HG02610 (cell line): ENCODE measurements around the gene SLC2A6.

Experiments
- ATAC-seq: cut with Tn5 transposase; IDR thresholded peaks from one replicate; pipeline ENCODE4 v1.9.1; 2021; ENCODE audit warnings: mild to moderate bottlenecking, moderate library complexity; ENCODE audit not compliant: unreplicated experiment

Gene SLC2A6, protein sequence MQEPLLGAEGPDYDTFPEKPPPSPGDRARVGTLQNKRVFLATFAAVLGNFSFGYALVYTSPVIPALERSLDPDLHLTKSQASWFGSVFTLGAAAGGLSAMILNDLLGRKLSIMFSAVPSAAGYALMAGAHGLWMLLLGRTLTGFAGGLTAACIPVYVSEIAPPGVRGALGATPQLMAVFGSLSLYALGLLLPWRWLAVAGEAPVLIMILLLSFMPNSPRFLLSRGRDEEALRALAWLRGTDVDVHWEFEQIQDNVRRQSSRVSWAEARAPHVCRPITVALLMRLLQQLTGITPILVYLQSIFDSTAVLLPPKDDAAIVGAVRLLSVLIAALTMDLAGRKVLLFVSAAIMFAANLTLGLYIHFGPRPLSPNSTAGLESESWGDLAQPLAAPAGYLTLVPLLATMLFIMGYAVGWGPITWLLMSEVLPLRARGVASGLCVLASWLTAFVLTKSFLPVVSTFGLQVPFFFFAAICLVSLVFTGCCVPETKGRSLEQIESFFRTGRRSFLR

GRCh38 chr9:133478851-133479711 is at the start of gene SLC2A6:
Gene SLC2A6, minus strand, starts transcription at chr9:133479099. Its CDS starts 40 bp downstream, at chr9:133479059.
- peak; percentile 89 for ATAC-seq

- no peak for ATAC-seq
These were observed 49.3 kb upstream of the SLC2A6 start for GRCh38 chr9:133528001-133528875.

GRCh38 chr9:133527444-133527920 is 48.6 kb upstream of the SLC2A6 start:
- ATAC-seq = no peak

- no peak for ATAC-seq
These were observed 47.9 kb upstream of the SLC2A6 start for GRCh38 chr9:133526721-133527321.

DNA sequence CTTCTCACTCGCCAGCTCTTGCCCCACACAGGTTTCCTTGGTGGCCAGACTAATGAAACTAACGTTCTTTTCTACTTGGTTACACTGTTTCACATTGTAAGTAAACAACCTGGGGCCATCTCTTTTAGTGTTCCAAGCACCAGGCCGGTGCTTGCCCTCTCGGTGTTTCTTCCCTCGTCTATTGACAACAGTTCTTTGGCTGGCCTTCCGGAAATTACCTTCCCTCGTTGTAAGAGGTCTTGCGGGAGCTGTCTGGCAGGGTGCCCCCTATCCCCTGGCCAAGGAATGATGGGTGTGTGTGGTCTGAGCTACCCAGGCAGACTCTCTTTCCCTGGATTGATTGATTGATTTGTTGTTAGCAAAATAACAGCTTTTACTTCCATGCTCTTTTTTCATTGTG is 46.8 kb upstream of the SLC2A6 start:
- ATAC-seq = no peak

- ATAC-seq = no peak
These were observed 45.9 kb upstream of the SLC2A6 start, which contains the start of gene MYMK for GRCh38 chr9:133524679-133525228. Gene MYMK, minus strand, starts transcription at chr9:133524959. Its CDS starts 115 bp downstream, at chr9:133524844.

DNA sequence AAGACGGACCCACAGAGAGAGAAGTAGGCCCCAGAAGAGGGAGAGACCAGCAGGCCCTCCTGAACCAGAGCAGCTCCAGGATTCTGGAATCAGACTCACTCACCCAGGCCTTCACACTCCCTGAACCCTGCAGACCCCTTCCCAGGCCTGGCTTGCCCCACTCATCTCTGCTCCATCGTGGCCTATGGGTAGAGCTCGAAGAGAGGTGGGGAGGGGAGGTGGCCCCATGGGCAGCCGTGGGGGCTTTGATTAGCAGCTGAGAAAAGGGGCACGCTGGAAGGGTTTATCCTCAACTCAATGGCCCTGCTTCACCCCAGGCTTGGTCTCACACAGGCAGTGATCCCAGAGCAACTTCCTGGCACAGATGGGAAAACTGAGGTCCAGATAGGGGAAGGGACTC is 45.2 kb upstream of the SLC2A6 start:
- no peak for ATAC-seq

- ATAC-seq = no peak
These were observed 44.2 kb upstream of the SLC2A6 start for GRCh38 chr9:133523106-133523505.

- ATAC-seq = no peak
These were observed 43.4 kb upstream of the SLC2A6 start for GRCh38 chr9:133522073-133522910.

- no peak for ATAC-seq
These were observed 42.5 kb upstream of the SLC2A6 start for GRCh38 chr9:133521122-133522072.

DNA sequence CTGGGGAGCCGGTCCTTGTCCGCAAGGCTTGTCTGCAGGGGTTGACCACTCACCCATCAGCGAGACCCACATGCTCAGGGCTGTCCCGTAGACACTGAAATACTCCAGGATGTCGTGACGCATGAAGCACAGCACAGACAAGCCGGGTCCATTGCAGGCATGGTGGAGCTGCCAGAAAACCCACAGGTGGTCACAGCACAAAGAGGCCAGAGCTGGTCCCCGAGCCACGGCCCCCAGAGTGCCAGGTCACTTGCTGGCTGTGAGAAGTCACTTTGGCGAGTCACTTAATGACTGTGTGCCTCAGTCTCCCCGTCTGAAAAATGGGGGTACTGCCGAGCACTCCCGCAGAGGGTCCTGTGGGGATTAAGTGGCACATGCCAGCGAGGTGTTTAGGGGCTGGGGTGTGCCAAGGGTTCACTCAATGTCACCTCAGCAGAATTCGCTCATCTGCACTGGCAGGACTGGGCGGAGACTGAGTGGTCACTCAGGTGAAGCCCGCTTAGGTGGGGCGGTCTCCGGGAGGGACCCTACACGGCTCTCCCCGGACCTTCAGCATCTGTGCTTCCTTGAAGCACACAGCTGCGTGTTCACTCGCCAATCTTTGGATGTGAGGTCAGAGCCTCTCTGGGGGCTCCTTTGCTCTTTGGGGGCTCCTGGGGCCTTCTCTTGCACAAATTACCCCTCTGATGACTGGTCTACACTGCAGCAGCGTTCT is 41.4 kb upstream of the SLC2A6 start:
- no peak for ATAC-seq

DNA sequence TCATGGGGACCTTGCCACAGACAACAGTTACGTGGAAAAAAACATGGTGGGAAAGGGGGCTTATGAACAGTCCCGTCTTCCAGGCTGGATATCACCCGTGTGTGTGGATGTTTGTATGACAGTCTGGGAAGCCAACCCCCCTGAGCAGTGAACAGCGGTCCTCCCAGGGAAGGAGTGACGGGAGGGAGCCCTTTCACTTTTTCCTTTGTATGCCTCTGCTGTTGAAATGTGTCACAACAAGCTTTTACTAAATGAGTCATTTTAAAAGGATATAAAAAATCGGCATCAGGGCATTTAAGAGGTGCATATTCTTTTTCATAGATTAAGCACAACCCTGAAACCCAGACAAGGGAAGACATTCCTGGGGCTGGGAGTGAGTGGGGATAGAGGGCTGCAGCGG is 40.8 kb upstream of the SLC2A6 start:
- ATAC-seq = no peak

DNA sequence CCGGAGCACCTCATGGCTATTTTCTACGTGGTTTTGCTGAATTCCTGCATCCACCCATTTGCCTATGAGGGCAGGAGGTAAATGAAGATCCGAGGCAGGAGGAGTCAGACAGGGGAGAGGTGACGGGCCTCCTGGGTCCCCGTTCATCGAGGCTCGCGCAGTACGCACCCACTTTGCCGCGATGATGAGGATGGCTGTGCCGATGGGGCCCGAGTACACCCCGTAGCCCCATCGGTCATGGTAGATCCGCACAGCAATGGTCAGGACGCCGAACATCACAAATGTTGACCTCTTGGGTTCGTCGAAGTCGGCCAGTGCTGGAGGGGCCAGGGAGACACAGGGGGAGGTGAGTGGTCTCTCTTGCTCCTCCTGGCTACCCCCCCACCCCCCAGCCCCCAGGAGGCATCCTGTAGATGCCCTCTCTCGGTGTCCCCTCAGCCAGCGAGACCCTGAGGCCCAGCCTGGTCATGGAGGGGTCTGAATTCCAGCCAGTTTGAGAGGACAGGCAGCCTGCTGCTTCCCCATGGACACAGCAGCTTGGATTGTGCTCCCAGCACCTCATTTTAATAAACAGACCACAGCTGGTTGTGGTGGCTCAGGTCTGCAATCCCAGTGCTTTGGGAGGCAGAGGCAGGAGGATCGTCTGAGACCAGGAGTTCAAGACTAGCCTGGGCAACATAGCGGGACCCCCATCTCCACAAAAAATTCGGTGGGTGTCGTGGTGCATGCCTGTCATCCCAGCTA is 40.0 kb upstream of the SLC2A6 start:
- no peak for ATAC-seq

DNA sequence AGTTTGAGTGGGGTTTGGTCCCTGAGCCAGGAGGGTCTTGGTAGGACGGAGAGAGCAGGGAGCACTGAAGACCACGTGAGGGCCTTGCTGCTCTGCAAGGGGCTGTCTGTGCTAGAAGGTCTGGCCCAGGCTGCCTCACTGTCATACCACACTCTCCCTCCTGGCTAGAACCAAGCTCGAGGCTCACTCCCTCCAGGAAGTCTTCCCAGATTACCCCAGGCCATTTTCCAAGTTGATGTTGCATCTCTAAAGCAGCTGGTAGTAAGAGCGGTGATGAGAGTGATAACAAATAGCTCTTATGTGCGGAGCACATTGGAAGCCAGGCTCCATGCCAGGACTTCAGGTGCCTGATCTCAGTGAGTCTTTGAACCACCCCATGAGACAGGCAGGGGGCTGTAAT is 39.3 kb upstream of the SLC2A6 start:
- no peak for ATAC-seq

- ATAC-seq = no peak
These were observed 38.8 kb upstream of the SLC2A6 start for GRCh38 chr9:133517711-133518110.

GRCh38 chr9:133516961-133517350 is 38.1 kb upstream of the SLC2A6 start:
- no peak for ATAC-seq
